ENCODE data around the gene MARCHF10.
A peak's percentile ranks its signal among the peaks of the same experiment; 100 is the strongest.

Gene MARCHF10

GRCh38 chr17:62662855-62663254, 145.3 kb downstream of the MARCHF10 start:
- no peak overlapping the region for H3K9ac ChIP-seq (ENCODE audit: low read depth, low read length)
- H3K9me3 ChIP-seq (ENCODE audit: control insufficient read depth, insufficient read depth, low read length), result peaks cover 10% of the 10 kb centered on the region; the same call in 1 of the 2 replicates
- H3K36me3 ChIP-seq (ENCODE audit: insufficient read depth, low read length), result 0 out of 2 replicates have a peak, but pooled peaks cover 3% of the 10 kb centered on the region
- no peaks in the 10 kb centered on the region for H3K4me1 ChIP-seq (ENCODE audit: insufficient read depth, low read length)

- Histone ChIP-seq H3K9me3 (ENCODE audit: control insufficient read depth, insufficient read depth, low read length) (peaks cover 10% of the 10 kb centered on the region; the same call in 1 of the 2 replicates), H3K9ac (ENCODE audit: low read depth, low read length) (no peak overlapping the region), H3K4me1 (ENCODE audit: insufficient read depth, low read length) (no peaks in the 10 kb centered on the region), H3K36me3 (ENCODE audit: insufficient read depth, low read length) (no peaks in the 10 kb centered on the region)
Measured at GRCh38 chr17:62661337-62661736, 146.8 kb downstream of the MARCHF10 start.

GRCh38 chr17:62660629-62661118, 147.4 kb downstream of the MARCHF10 start:
- H3K36me3 ChIP-seq (ENCODE audit: insufficient read depth, low read length), result no peaks in the 10 kb centered on the region
- H3K9me3 ChIP-seq (ENCODE audit: control insufficient read depth, insufficient read depth, low read length), result peaks cover 10% of the 10 kb centered on the region; the same call in 1 of the 2 replicates
- H3K9ac ChIP-seq (ENCODE audit: low read depth, low read length), result no peak overlapping the region
- H3K4me1 ChIP-seq (ENCODE audit: insufficient read depth, low read length), result no peaks in the 10 kb centered on the region

- Histone ChIP-seq H3K9me3 (ENCODE audit: control insufficient read depth, insufficient read depth, low read length) (peaks cover 10% of the 10 kb centered on the region; the same call in 1 of the 2 replicates), H3K4me1 (ENCODE audit: insufficient read depth, low read length) (peaks cover 11% of the 10 kb centered on the region; the same call in 1 of the 2 replicates), H3K9ac (ENCODE audit: low read depth, low read length) (no peak overlapping the region), H3K36me3 (ENCODE audit: insufficient read depth, low read length) (no peaks in the 10 kb centered on the region)
Measured at GRCh38 chr17:62658136-62658920, 149.8 kb downstream of the MARCHF10 start.

GRCh38 chr17:62657690-62658089, 150.4 kb downstream of the MARCHF10 start:
- Histone ChIP-seq H3K36me3 (ENCODE audit: insufficient read depth, low read length) (no peaks in the 10 kb centered on the region), H3K4me1 (ENCODE audit: insufficient read depth, low read length) (peaks cover 13% of the 10 kb centered on the region; the same call in 1 of the 2 replicates), H3K9me3 (ENCODE audit: control insufficient read depth, insufficient read depth, low read length) (peaks cover 10% of the 10 kb centered on the region; the same call in 1 of the 2 replicates), H3K9ac (ENCODE audit: low read depth, low read length) (no peak overlapping the region)

- H3K9me3 ChIP-seq (ENCODE audit: control insufficient read depth, insufficient read depth, low read length), result peaks cover 10% of the 10 kb centered on the region; the same call in 1 of the 2 replicates
- H3K36me3 ChIP-seq (ENCODE audit: insufficient read depth, low read length), result no peaks in the 10 kb centered on the region
- peaks cover 13% of the 10 kb centered on the region; the same call in 1 of the 2 replicates for H3K4me1 ChIP-seq (ENCODE audit: insufficient read depth, low read length)
Measured at GRCh38 chr17:62657145-62657665, 150.9 kb downstream of the MARCHF10 start.

GRCh38 chr17:62656446-62656845, 151.7 kb downstream of the MARCHF10 start:
- Histone ChIP-seq H3K36me3 (ENCODE audit: insufficient read depth, low read length) (no peaks in the 10 kb centered on the region), H3K9ac (ENCODE audit: low read depth, low read length) (no peak overlapping the region), H3K9me3 (ENCODE audit: control insufficient read depth, insufficient read depth, low read length) (peaks cover 10% of the 10 kb centered on the region; the same call in 1 of the 2 replicates), H3K4me1 (ENCODE audit: insufficient read depth, low read length) (peaks cover 13% of the 10 kb centered on the region; the same call in 1 of the 2 replicates)

More at GRCh38 chr17:62657145-62657665, 150.9 kb downstream of the MARCHF10 start:
- no peak overlapping the region for H3K9ac ChIP-seq (ENCODE audit: low read depth, low read length)

- peaks cover 6% of the 10 kb centered on the region; the same call in 1 of the 2 replicates for H3K9me3 ChIP-seq (ENCODE audit: control insufficient read depth, insufficient read depth, low read length)
- peaks cover 13% of the 10 kb centered on the region; the same call in 1 of the 2 replicates for H3K4me1 ChIP-seq (ENCODE audit: insufficient read depth, low read length)
- no peaks in the 10 kb centered on the region for H3K36me3 ChIP-seq (ENCODE audit: insufficient read depth, low read length)
- H3K9ac ChIP-seq (ENCODE audit: low read depth, low read length), result no peak overlapping the region
Measured at GRCh38 chr17:62655656-62656055, 152.5 kb downstream of the MARCHF10 start.

GRCh38 chr17:62653826-62654761, 154.0 kb downstream of the MARCHF10 start:
- Histone ChIP-seq H3K4me1 (ENCODE audit: insufficient read depth, low read length) (peaks cover 13% of the 10 kb centered on the region; the same call in 1 of the 2 replicates), H3K9me3 (ENCODE audit: control insufficient read depth, insufficient read depth, low read length) (no peaks in the 10 kb centered on the region), H3K9ac (ENCODE audit: low read depth, low read length) (no peak overlapping the region), H3K36me3 (ENCODE audit: insufficient read depth, low read length) (no peaks in the 10 kb centered on the region)

- H3K9me3 ChIP-seq (ENCODE audit: control insufficient read depth, insufficient read depth, low read length), result no peaks in the 10 kb centered on the region
- H3K9ac ChIP-seq (ENCODE audit: low read depth, low read length), result peak overlapping the region; percentile 88
- peaks cover 19% of the 10 kb centered on the region; the same call in 1 of the 2 replicates for H3K4me1 ChIP-seq (ENCODE audit: insufficient read depth, low read length)
- no peaks in the 10 kb centered on the region for H3K36me3 ChIP-seq (ENCODE audit: insufficient read depth, low read length)
Measured at GRCh38 chr17:62653002-62653825, 154.9 kb downstream of the MARCHF10 start.

- peak overlapping the region; percentile 88 for H3K9ac ChIP-seq (ENCODE audit: low read depth, low read length)
- no peaks in the 10 kb centered on the region for H3K9me3 ChIP-seq (ENCODE audit: control insufficient read depth, insufficient read depth, low read length)
- H3K4me1 ChIP-seq (ENCODE audit: insufficient read depth, low read length), result peaks cover 19% of the 10 kb centered on the region; the same call in 1 of the 2 replicates
- H3K36me3 ChIP-seq (ENCODE audit: insufficient read depth, low read length), result no peaks in the 10 kb centered on the region
Measured at GRCh38 chr17:62652251-62653001, 155.7 kb downstream of the MARCHF10 start.
